ENCODE results near the gene CAPN11. TPM values are rescaled to one million over a fixed set of nuclear protein-coding genes. Genes with fewer than 3 reads are reported as not detected.

CAPN11 gene
- total and polyA plus RNA-seq, 2 of the 4 experiments (the other 2 are of a cell fraction) = not detected

- TF ChIP-seq BHLHE40 (IDR thresholded peaks at IDR 0.05; ENCODE audit: low read depth, low read length) = no peak
These were observed 7.1 kb upstream of the CAPN11 start (continued) for GRCh38 chr6:44151348-44152108.

GRCh38 chr6:44152109-44152461, 6.5 kb upstream of the CAPN11 start:
- DNase-seq = no peak
- H2BK120ac ChIP-seq (ENCODE audit: low read depth, low read length) = no peak overlapping the region
- no peaks in the 10 kb centered on the region for H3K9me3 ChIP-seq (ENCODE audit: control insufficient read depth, insufficient read depth, low read length)
- no peak overlapping the region for H3K23ac ChIP-seq (ENCODE audit: low read depth, low read length)
- H4K8ac ChIP-seq (ENCODE audit: low read depth in 2 of 2, low read length in 2 of 2) = no peak overlapping the region
- H3K36me3 ChIP-seq (ENCODE audit: control insufficient read depth, insufficient read depth, low read length) = peaks cover 32% of the 10 kb centered on the region
- H3K27ac ChIP-seq (ENCODE audit: insufficient read depth, low read length) = no peak overlapping the region
- H3K9me1 ChIP-seq (ENCODE audit: insufficient read depth, low read length) = 0 out of 2 replicates have a peak, but pooled peaks cover 2% of the 10 kb centered on the region
- H2AFZ ChIP-seq (replicated peaks; ENCODE audit: low read length, poor library complexity) = peak overlapping the region; percentile 71
- H3K4ac ChIP-seq (ENCODE audit: low read depth, low read length) = no peak overlapping the region
- H3K18ac ChIP-seq (ENCODE audit: low read depth, low read length) = no peak overlapping the region
- dilution Hi-C loops (cut with HindIII; ENCODE audit: low sequenced_read_pairs, unreplicated experiment) (no loop called here), intact Hi-C loops (cut with micrococcal nuclease) (no loop called here), in situ Hi-C loops (cut with MboI; ENCODE audit: low sequenced_read_pairs) (no loop called here)
- H3K79me1 ChIP-seq (ENCODE audit: low read depth in 1 of 2, low read length in 2 of 2) = no peaks in the 10 kb centered on the region
- H4K5ac ChIP-seq (ENCODE audit: low read depth, low read length) = no peak overlapping the region
- POLR2A ChIA-PET (ENCODE audit: unreplicated experiment) = no interaction called here
- H4K20me1 ChIP-seq (ENCODE audit: insufficient read depth, low read length) = peaks cover 10% of the 10 kb centered on the region; the same call in 1 of the 2 replicates
- no peak overlapping the region for H3K9ac ChIP-seq (ENCODE audit: low read depth, low read length)
- no peak overlapping the region for H3K4me2 ChIP-seq (ENCODE audit: low read depth, low read length)
- H3K56ac ChIP-seq (ENCODE audit: extremely low read depth, insufficient read depth, low read length) = no peak overlapping the region
- ATAC-seq (ENCODE audit: low read depth) = no peak
- no peaks in the 10 kb centered on the region for H3K27me3 ChIP-seq (ENCODE audit: control insufficient read depth, insufficient read depth, low read length)
- WGBS, 2 experiments (ENCODE audit: extremely low coverage in 2 of 2, insufficient read length in 1 of 2) = 50% methylated on average over 2 of the region's 8 CpGs; no CpG with 5 or more reads in 1 of the 2 experiments
- no peak overlapping the region for H2BK20ac ChIP-seq (ENCODE audit: low read depth, low read length)
- BruUV-seq (replicated peaks) = no TSS peak
- peaks cover 2% of the 10 kb centered on the region for H3K4me1 ChIP-seq (ENCODE audit: control insufficient read depth, insufficient read depth, low read length)
- CTCF ChIA-PET = interaction anchor here (0.6 kb wide), 1 partner anchor 20 kb away, joined by 3 read pairs; no protein-coding TSS in a partner anchor
- H3K14ac ChIP-seq (replicated peaks; ENCODE audit: low read depth, low read length) = no peak overlapping the region
- no peak overlapping the region; the same call in 1 of the 2 replicates for H2AK5ac ChIP-seq (ENCODE audit: low read depth, low read length)
- H3K4me3 ChIP-seq (ENCODE audit: insufficient read depth, low read depth, low read length) = no peak overlapping the region
- no peak overlapping the region for H2BK5ac ChIP-seq (ENCODE audit: low read depth, low read length, poor library complexity, severe bottlenecking)
- no peak overlapping the region for H2AK9ac ChIP-seq (replicated peaks; ENCODE audit: low read depth, low read length, poor library complexity)
- no peak overlapping the region for H4K91ac ChIP-seq (ENCODE audit: insufficient read depth, low read depth, low read length)
- H2BK15ac ChIP-seq (ENCODE audit: low read depth, low read length) = no peak overlapping the region
- TF ChIP-seq, protein P1, sequence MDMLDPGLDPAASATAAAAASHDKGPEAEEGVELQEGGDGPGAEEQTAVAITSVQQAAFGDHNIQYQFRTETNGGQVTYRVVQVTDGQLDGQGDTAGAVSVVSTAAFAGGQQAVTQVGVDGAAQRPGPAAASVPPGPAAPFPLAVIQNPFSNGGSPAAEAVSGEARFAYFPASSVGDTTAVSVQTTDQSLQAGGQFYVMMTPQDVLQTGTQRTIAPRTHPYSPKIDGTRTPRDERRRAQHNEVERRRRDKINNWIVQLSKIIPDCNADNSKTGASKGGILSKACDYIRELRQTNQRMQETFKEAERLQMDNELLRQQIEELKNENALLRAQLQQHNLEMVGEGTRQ (IDR thresholded peaks at IDR 0.05; ENCODE audit: low read depth, low read length) = no peak
- TF ChIP-seq SMC3 (IDR thresholded peaks at IDR 0.05; ENCODE audit: low read depth, low read length) (no peak), FOS (IDR thresholded peaks at IDR 0.05; ENCODE audit: low read depth, low read length) (no peak), MAFK (IDR thresholded peaks at IDR 0.05; ENCODE audit: low read depth, low read length) (no peak), CTCF (conservative IDR thresholded peaks at IDR 0.05; ENCODE audit: low read depth, low read length) (no peak), RFX5 (IDR thresholded peaks at IDR 0.05; ENCODE audit: low read depth, low read length) (no peak), RAD21 (IDR thresholded peaks at IDR 0.05; ENCODE audit: low read length) (no peak), MXI1 (IDR thresholded peaks at IDR 0.05; ENCODE audit: borderline replicate concordance, low read depth, low read length) (no peak), MAZ (IDR thresholded peaks at IDR 0.05; ENCODE audit: borderline replicate concordance, low read depth, low read length) (no peak), CEBPB (IDR thresholded peaks at IDR 0.05; ENCODE audit: low read depth, low read length) (no peak), POLR2A (IDR thresholded peaks at IDR 0.05; ENCODE audit: low read depth, low read length) (no peak), CHD1 (IDR thresholded peaks at IDR 0.05; ENCODE audit: low read depth, low read length) (no peak)
- TF ChIP-seq, protein P2, sequence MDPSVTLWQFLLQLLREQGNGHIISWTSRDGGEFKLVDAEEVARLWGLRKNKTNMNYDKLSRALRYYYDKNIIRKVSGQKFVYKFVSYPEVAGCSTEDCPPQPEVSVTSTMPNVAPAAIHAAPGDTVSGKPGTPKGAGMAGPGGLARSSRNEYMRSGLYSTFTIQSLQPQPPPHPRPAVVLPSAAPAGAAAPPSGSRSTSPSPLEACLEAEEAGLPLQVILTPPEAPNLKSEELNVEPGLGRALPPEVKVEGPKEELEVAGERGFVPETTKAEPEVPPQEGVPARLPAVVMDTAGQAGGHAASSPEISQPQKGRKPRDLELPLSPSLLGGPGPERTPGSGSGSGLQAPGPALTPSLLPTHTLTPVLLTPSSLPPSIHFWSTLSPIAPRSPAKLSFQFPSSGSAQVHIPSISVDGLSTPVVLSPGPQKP (IDR thresholded peaks at IDR 0.05; ENCODE audit: borderline replicate concordance, low read depth, low read length) = no peak
